Neural crest cell (in vitro differentiated cells): ENCODE measurements around the gene RAB5B. TPM values are rescaled to one million over a fixed set of nuclear protein-coding genes. Genes with fewer than 3 reads are reported as not detected.

Experiments
- DNase-seq: peaks from one replicate; pipeline ENCODE4 v3.0.0; 2021; ENCODE audit warnings: low read depth, mixed read lengths, low spot score
- H3K27ac Mint-ChIP-seq: one replicate; pipeline ENCODE4 v1.8.0; 2021; ENCODE audit warnings: mild to moderate bottlenecking, mixed read lengths; ENCODE audit not compliant: unreplicated experiment
- H3K27me3 Mint-ChIP-seq: 2 replicates; pipeline ENCODE4 v1.8.0; 2021; ENCODE audit warnings: low read depth, mild to moderate bottlenecking, mixed read lengths
- H3K36me3 Mint-ChIP-seq: 2 replicates; pipeline ENCODE4 v1.8.0; 2021; ENCODE audit warnings: low read depth, mild to moderate bottlenecking, mixed read lengths
- H3K4me1 Mint-ChIP-seq: 2 replicates; pipeline ENCODE4 v1.8.0; 2021; ENCODE audit warnings: mixed read lengths
- H3K4me3 Mint-ChIP-seq: one replicate; pipeline ENCODE4 v1.8.0; 2021; ENCODE audit warnings: mild to moderate bottlenecking, mixed read lengths
- H3K9me3 Mint-ChIP-seq: 2 replicates; pipeline ENCODE4 v1.8.0; 2021; ENCODE audit warnings: mixed read lengths
- total RNA-seq: library from RNA; stranded (reverse); gene quantifications from 2 replicates; pipeline ENCODE4 v1.2.1, GENCODE V29; 2021
- TF ChIP-seq, protein P1 (sequence below): fragments of 200-600 bp; sonication (generic); conservative IDR thresholded peaks from 2 replicates; pipeline ENCODE4 v1.5.0; 2021; ENCODE audit warnings: antibody characterized with exemption, mild to moderate bottlenecking

RAB5B gene
- total RNA-seq, 1 donor from 2014 or later: 86.5 TPM

DNA sequence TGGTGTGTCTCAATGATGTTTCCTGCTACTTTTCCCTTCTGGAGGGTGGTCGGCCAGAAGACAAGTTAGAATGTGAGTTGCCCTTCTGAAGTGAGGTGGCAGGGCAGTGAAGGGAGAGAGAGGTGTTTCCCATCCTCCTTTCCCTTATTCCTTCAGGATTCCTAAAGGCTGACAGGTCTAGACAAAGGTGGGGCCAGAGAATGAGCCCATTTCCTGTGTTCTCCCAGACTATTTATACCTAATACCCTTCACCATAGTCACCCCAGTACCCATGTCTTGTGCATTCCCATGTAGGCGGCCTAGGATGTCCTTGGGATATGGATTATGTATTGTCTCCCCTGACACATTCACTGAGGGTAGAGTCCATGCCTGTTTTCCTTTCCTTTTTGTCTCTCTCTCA is 35.9 kb upstream of the RAB5B start:
- Mint-ChIP-seq H3K9me3 (no peaks in the 10 kb centered on the region), H3K4me3 (no peak overlapping the region), H3K27ac (peak overlapping the region; percentile 48), H3K4me1 (peaks cover 11% of the 10 kb centered on the region), H3K27me3 (peaks cover 20% of the 10 kb centered on the region), H3K36me3 (no peaks in the 10 kb centered on the region)
- DNase-seq: no peak
- TF ChIP-seq, protein P1, sequence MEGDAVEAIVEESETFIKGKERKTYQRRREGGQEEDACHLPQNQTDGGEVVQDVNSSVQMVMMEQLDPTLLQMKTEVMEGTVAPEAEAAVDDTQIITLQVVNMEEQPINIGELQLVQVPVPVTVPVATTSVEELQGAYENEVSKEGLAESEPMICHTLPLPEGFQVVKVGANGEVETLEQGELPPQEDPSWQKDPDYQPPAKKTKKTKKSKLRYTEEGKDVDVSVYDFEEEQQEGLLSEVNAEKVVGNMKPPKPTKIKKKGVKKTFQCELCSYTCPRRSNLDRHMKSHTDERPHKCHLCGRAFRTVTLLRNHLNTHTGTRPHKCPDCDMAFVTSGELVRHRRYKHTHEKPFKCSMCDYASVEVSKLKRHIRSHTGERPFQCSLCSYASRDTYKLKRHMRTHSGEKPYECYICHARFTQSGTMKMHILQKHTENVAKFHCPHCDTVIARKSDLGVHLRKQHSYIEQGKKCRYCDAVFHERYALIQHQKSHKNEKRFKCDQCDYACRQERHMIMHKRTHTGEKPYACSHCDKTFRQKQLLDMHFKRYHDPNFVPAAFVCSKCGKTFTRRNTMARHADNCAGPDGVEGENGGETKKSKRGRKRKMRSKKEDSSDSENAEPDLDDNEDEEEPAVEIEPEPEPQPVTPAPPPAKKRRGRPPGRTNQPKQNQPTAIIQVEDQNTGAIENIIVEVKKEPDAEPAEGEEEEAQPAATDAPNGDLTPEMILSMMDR: no peak

- peaks cover 12% of the 10 kb centered on the region for H3K27me3 Mint-ChIP-seq
- H3K27ac Mint-ChIP-seq: no peak overlapping the region
- no peak for DNase-seq
- TF ChIP-seq, protein P1: no peak
- H3K36me3 Mint-ChIP-seq: no peaks in the 10 kb centered on the region
- peaks cover 11% of the 10 kb centered on the region for H3K4me1 Mint-ChIP-seq
- H3K4me3 Mint-ChIP-seq: no peak overlapping the region
- H3K9me3 Mint-ChIP-seq: no peaks in the 10 kb centered on the region
Observed at GRCh38 chr12:55938826-55939501, 34.9 kb upstream of the RAB5B start.

GRCh38 chr12:55940065-55940732 is 33.7 kb upstream of the RAB5B start:
- DNase-seq: peak; percentile 87
- no peak overlapping the region for H3K27ac Mint-ChIP-seq
- H3K9me3 Mint-ChIP-seq: no peaks in the 10 kb centered on the region
- peak overlapping the region; percentile 24 for H3K4me3 Mint-ChIP-seq
- peaks cover 5% of the 10 kb centered on the region for H3K27me3 Mint-ChIP-seq
- TF ChIP-seq, protein P1: peak; percentile 93
- peaks cover 11% of the 10 kb centered on the region for H3K4me1 Mint-ChIP-seq
- H3K36me3 Mint-ChIP-seq: no peaks in the 10 kb centered on the region

DNA sequence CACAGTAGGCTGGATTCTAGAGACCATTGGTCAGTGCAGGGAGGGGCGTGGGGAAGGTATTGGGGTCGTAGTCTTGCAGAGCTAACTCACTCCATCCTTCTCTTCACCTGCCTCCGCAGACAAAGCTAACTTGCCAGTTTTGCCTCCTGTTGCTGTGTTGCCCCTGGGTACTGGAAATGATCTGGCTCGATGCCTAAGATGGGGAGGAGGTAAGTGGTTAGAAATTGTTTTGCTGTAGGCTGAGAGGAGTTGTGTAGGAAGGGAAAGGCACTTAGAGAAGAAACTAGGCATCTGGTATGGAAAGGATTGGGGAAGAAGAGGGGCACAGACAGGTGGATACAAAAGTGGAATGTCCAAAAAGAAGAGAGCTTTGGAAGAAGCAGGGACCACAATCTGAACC is 31.8 kb upstream of the RAB5B start:
- H3K9me3 Mint-ChIP-seq: no peaks in the 10 kb centered on the region
- peak overlapping the region; percentile 70 for H3K27ac Mint-ChIP-seq
- no peaks in the 10 kb centered on the region for H3K36me3 Mint-ChIP-seq
- no peaks in the 10 kb centered on the region for H3K27me3 Mint-ChIP-seq
- DNase-seq: no peak
- TF ChIP-seq, protein P1: no peak
- peaks cover 11% of the 10 kb centered on the region for H3K4me1 Mint-ChIP-seq
- H3K4me3 Mint-ChIP-seq: no peak overlapping the region

DNA sequence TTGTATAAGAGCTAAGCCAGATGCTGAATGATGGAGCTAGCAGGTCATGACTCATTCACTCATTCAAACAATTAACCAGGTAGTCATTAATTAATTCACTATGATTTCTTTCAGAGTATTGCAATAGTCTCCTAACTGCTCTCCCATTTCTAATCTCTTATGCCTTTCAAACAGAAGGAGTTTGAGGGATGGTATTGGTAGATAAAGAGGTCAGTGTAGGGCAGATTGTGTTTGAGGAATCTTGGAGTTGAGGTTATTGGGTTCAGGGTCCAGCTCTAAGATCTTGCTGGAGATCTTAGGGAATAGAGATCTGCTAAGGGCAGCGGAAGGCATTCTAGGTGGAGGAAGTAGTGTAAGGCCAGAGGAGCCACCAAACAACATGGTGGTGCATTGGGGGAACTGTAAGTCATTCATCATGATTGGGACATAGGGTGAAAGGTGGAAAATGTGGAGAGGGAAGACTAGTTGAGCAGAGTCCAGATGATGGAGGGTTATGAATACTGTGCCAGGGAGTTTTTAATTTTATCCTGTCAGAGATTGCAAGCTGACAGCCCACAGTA is 31.2 kb upstream of the RAB5B start:
- Mint-ChIP-seq H3K27me3 (no peaks in the 10 kb centered on the region), H3K9me3 (no peaks in the 10 kb centered on the region), H3K27ac (no peak overlapping the region), H3K4me1 (peaks cover 11% of the 10 kb centered on the region), H3K36me3 (no peaks in the 10 kb centered on the region), H3K4me3 (no peak overlapping the region)
- no peak for DNase-seq
- TF ChIP-seq, protein P1: no peak
